Raji (cell line): ENCODE data around the gene EGR4.

ENCODE experiments used
- POLR2A ChIP-seq: IDR thresholded peaks from 2 replicates; pipeline ENCODE4 v1.6.1; 2011; ENCODE audit warnings: low read depth, low read length, control low read depth; ENCODE audit not compliant: insufficient read depth

EGR4 gene

DNA sequence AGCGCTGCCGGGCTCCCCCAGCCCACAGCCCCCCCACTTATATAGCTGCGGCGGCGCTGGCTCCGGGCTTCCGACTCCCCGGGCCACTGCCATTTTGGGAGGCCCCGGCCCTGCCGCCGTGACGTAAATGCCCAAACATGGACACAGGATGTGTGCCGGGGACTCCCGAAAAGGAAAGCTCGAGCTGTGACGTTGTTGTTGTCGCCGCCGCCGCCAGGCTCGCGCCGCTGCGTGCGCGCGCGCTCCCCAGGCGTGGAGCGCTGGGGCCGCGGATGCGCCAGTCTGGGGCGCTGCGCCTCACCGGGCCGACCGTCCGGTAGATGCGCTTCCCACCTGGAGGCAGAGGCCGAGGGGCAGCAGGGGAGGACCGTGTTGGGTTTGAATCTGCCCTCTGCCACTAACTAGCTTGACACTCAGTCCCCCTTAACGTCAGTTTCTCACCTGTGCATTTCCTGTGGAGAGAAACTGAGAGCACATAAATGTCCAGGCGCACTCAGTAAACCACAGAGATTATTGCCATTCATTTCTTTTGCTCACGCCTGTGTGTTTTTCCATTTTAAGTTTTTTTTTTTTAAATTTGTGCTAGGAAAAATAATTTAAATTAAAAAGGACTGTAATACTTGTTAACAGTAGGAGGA, at the start of gene EGR4:
Gene EGR4 (minus strand): TSS at position 15 of the 638 bp plus-strand sequence. CDS start 231 bp downstream, outside the sequence.
- peak; percentile 74 for TF ChIP-seq POLR2A

DNA sequence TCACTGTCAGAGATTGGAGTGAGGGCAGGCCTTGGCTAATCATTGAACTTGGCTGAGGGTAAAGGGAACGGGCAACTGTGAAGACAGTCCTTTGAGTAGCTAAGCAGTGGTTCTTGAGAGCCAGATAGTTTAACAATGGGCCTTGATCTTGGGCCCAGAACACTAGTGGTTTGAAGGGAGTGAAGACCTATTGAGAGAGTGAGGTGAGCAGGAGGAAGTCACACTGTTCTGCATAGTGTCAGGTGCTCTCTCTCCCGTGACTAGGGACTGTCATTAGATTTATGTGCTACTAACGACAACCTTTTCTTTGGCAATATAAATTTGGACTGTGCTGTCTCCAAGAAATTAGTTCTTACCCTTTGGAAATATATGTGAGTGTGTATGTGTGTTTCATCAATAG, 47.7 kb upstream of the EGR4 start:
- no peak for TF ChIP-seq POLR2A

GRCh38 chr2:73339201-73339600, 45.9 kb upstream of the EGR4 start:
- TF ChIP-seq POLR2A: no peak

GRCh38 chr2:73337828-73338227, 44.5 kb upstream of the EGR4 start:
- TF ChIP-seq POLR2A: no peak

DNA sequence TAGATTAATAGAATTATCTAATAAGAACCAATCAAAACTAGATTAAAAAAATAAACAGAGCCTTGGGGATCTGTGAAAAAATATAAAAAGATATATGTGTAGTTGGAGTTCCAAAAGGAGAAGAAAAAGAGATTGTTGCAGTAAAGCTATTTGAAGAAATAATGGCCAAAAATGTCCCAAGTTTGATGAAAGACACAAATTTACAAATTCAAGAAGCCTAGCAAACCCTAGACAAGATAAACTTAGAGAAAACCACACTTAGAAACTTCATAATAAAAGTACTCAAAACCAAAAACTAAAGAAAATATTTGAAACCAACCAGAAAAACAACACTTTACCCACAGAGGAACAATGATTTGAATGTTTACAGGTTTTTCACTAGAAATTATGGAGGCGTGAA, 41.3 kb upstream of the EGR4 start:
- no peak for TF ChIP-seq POLR2A

DNA sequence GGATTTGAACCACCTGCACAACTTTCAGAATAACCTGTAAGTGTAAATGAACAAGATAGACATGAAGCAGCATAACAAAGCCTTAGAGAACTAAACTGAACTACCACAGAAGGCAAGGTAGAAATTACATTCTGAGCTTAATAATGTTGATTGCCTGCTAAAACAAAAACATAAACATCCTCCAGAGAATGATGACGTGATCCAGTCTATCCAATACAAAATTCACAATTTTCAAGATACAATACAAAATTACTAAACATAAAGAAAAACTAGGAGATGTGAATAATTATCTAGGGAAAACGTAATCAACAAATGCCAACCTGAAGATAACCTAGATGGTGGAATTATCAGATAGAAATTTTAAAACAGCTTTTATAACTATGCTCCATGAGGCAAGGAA, 40.7 kb upstream of the EGR4 start:
- no peak for TF ChIP-seq POLR2A

DNA sequence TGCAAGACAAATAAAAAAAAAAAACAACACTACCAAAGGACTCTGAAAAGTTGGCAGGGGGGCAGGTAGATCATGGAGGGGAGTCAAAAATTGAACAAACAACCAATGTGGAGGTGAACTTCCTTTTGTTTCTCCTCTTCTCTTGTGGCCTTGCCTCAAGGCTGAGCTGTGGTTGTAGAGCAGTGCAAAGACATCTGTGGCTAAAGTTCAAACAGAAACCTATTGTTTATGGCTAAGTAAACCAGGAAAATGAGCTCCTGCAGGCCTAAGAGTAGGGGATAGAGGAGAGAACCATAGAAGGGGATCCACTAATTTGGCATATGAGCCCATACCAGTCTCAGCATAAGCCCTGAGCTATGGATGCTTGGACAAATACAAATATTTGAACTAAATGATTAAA, 40.2 kb upstream of the EGR4 start:
- TF ChIP-seq POLR2A: no peak

GRCh38 chr2:73324126-73324725, 30.9 kb upstream of the EGR4 start:
- TF ChIP-seq POLR2A: no peak

DNA sequence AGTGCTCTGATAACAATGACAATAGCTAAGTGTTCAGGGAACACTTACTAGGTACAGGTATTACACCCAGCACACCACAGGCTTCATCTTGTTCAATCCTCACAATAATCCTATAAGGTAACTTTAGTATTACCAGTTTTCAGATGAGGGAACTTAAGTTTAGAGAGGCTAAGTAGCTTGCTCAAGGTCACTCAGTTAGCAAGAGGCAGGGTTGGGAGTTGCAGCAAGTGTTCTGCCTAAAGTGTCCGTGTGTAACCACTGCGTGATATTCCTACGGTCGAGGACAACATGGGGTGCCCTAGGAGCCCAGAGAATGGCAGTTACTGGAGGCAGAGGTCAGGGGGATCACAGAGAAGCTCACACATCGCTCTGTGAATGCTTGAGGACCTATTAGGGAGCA, 30.2 kb upstream of the EGR4 start:
- TF ChIP-seq POLR2A: no peak

GRCh38 chr2:73314441-73314840, 21.1 kb upstream of the EGR4 start:
- no peak for TF ChIP-seq POLR2A

GRCh38 chr2:73307720-73308119, 14.4 kb upstream of the EGR4 start:
- no peak for TF ChIP-seq POLR2A

- no peak for TF ChIP-seq POLR2A
Measured at GRCh38 chr2:73301636-73302035, 8.3 kb upstream of the EGR4 start.

- TF ChIP-seq POLR2A: no peak
Measured at GRCh38 chr2:73300926-73301325, 7.6 kb upstream of the EGR4 start.

DNA sequence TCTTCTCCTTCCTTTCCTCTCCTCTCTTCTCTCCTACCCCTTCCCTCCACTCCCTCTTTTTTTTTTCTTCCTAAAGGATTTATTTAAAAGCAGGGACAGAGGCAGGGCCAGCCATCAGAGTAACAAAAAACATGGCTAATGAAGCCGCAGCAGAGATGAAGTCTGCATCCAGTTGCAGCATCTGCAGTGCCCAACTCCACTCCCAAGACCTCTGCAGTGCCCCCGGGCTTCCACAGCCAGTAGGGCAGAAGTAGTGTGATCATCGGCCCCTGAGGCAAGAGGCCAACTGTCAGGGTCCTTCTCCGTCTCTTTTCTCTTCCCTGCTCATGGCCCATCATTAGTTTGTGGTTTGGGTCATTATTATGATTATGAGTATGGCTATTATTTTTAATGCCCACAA, 4.2 kb upstream of the EGR4 start:
- TF ChIP-seq POLR2A: no peak

GRCh38 chr2:73297151-73297559, 3.8 kb upstream of the EGR4 start:
- TF ChIP-seq POLR2A: no peak

DNA sequence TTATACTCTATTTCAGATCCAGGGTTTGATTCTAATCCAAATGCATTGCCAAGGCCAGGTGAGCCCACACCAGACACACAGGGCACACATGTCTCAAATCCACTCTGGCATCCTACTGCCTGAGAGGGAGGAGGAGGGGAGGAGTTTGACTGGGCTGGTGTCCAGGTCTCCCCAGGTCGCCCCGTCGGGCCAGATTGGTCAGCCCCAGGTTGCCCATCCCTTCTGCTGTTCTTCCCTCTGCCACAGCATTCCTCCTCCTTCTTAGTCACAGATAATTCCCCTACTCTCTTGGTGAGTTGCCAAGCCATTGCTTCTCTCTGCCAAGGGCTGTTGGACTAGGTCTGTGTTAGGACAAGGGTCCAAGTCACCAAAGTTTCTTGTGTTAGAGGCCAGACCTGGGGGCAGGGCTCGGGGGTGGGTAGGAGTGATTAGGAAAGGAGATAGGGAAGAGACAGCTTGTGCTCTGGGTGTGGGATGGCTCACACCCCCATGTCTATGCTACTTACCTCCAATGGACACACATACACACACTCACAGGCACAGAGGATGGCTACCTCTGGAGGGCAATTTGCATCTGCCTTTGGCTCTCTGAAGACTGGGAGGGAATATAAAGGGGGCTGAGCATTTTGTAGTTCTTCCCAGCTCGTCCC, 2.5 kb upstream of the EGR4 start:
- TF ChIP-seq POLR2A: no peak
